SK-N-SH (cell line): ENCODE data around the gene CHD2. TPM values are rescaled to one million over a fixed set of nuclear protein-coding genes. Genes with fewer than 3 reads are reported as not detected.

ENCODE experiments used
- CTCF ChIA-PET: fragments of 300-600, 350-600 bp; formaldehyde crosslinking; extraction: SDS; loops from one replicate; lab custom pipeline; 2021; lab: Yijun Ruan, JAX
- POLR2A ChIA-PET: fragments of 350-600 bp; sonication (Branson Sonifier 250); formaldehyde crosslinking; extraction: SDS; loops from one replicate; lab custom pipeline; 2020; ENCODE audit warnings: antibody characterized with exemption, inconsistent platforms; lab: Yijun Ruan, JAX
- DNase-seq: peaks from one replicate; pipeline ENCODE4 v3.0.0; 2012
- H2AFZ ChIP-seq: fragments of 200-600 bp; sonication (generic); 2 replicates; pipeline ENCODE4 v1.8.1; 2016; ENCODE audit warnings: antibody characterized with exemption, mild to moderate bottlenecking, low read depth
- H3F3A ChIP-seq: fragments of 200-600 bp; sonication (generic); replicated peaks from 2 replicates; pipeline ENCODE3; 2016; ENCODE audit warnings: antibody characterized with exemption, mild to moderate bottlenecking; ENCODE audit not compliant: insufficient read depth
- H3K27ac ChIP-seq, 2 experiments: fragments of 200-500 bp in 1 of 2; fragments of 200-600 bp in 1 of 2; sonication (Bioruptor generic) in 1 of 2; sonication (generic), shearing (Covaris generic) in 1 of 2; 2 replicates each; pipeline versions ENCODE4 v1.5.1 to v1.6.1; 2014 to 2016; ENCODE audit warnings: low read depth in 2 of 2, inconsistent platforms in 1 of 2, low read length in 1 of 2, mild to moderate bottlenecking in 1 of 2, mixed read lengths in 1 of 2
- H3K27me3 ChIP-seq: fragments of 200-600 bp; sonication (generic), shearing (Covaris generic); 2 replicates; pipeline ENCODE4 v1.6.1; 2016; ENCODE audit warnings: mixed run types; ENCODE audit not compliant: insufficient read depth
- H3K36me3 ChIP-seq, 2 experiments: fragments of 200-500 bp in 1 of 2; fragments of 200-600 bp in 1 of 2; sonication (Bioruptor generic) in 1 of 2; sonication (generic) in 1 of 2; replicated peaks in 1 of 2; 2 replicates each; pipeline versions ENCODE3 to v1.5.1; 2014 to 2016; ENCODE audit warnings: low read length in 1 of 2, mild to moderate bottlenecking in 1 of 2; ENCODE audit not compliant: insufficient read depth in 2 of 2, control insufficient read depth in 1 of 2
- H3K4me1 ChIP-seq, 2 experiments: fragments of 200-500 bp in 1 of 2; fragments of 200-600 bp in 1 of 2; sonication (Bioruptor generic) in 1 of 2; sonication (generic), shearing (Covaris generic) in 1 of 2; 2 replicates each; pipeline versions ENCODE4 v1.5.1 to v1.6.1; 2014 to 2016; ENCODE audit warnings: low read depth in 1 of 2, low read length in 1 of 2, mixed run types in 1 of 2; ENCODE audit not compliant: insufficient read depth in 2 of 2, control insufficient read depth in 1 of 2
- H3K4me2 ChIP-seq: fragments of 200-600 bp; sonication (generic), shearing (Covaris generic); 2 replicates; pipeline ENCODE4 v1.6.1; 2017; ENCODE audit warnings: mixed run types
- H3K4me3 ChIP-seq, 2 experiments: fragments of 200-500 bp in 1 of 2; fragments of 200-600 bp in 1 of 2; sonication (Bioruptor generic) in 1 of 2; sonication (generic), shearing (Covaris generic) in 1 of 2; 2 replicates each; pipeline versions ENCODE4 v1.5.1 to v1.8.1; 2014 to 2016; ENCODE audit warnings: low read depth in 2 of 2, inconsistent platforms in 1 of 2, low read length in 1 of 2, mild to moderate bottlenecking in 1 of 2, mixed read lengths in 1 of 2, moderate library complexity in 1 of 2
- H3K79me2 ChIP-seq: fragments of 200-600 bp; sonication (generic); 2 replicates; pipeline ENCODE4 v1.8.1; 2017; ENCODE audit warnings: mild to moderate bottlenecking; ENCODE audit not compliant: insufficient read depth
- H3K9ac ChIP-seq: fragments of 200-600 bp; sonication (generic); 2 replicates; pipeline ENCODE4 v1.6.1; 2017; ENCODE audit warnings: mixed run types
- H3K9me2 ChIP-seq: fragments of 200-600 bp; sonication (generic); 2 replicates; pipeline ENCODE4 v1.6.1; 2017; ENCODE audit warnings: mixed run types
- H3K9me3 ChIP-seq: fragments of 200-600 bp; sonication (generic); 2 replicates; pipeline ENCODE4 v1.6.1; 2017; ENCODE audit warnings: mixed run types, mild to moderate bottlenecking, moderate library complexity
- H4K20me1 ChIP-seq: fragments of 200-600 bp; sonication (generic); 2 replicates; pipeline ENCODE4 v1.6.1; 2017; ENCODE audit warnings: mild to moderate bottlenecking, mixed run types; ENCODE audit not compliant: insufficient read depth
- CHD2 ChIP-seq: fragments of 150-350 bp; IDR thresholded peaks from 2 replicates; pipeline ENCODE4 v1.6.1; 2018; ENCODE audit warnings: low read length; ENCODE audit not compliant: partially characterized antibody
- CTCF ChIP-seq: fragments of 200-600 bp; sonication (generic); IDR thresholded peaks from 2 replicates; pipeline ENCODE4 v1.6.1; 2017; ENCODE audit warnings: antibody characterized with exemption, mild to moderate bottlenecking, moderate library complexity
- ELF1 ChIP-seq: IDR thresholded peaks from 2 replicates; pipeline ENCODE4 v1.4.0; 2012
- FOSL2 ChIP-seq: IDR thresholded peaks from 2 replicates; pipeline ENCODE4 v1.4.0; 2012; ENCODE audit warnings: low read depth, mild to moderate bottlenecking, moderate library complexity, borderline replicate concordance
- FOXJ3 ChIP-seq: sonication (generic); formaldehyde crosslinking; IDR thresholded peaks from 2 replicates; pipeline ENCODE4 v1.5.1; 2020; ENCODE audit warnings: mild to moderate bottlenecking, missing genetic modification reagents
- FOXM1 ChIP-seq: IDR thresholded peaks from 2 replicates; pipeline ENCODE4 v1.4.0; 2012; ENCODE audit warnings: low read depth, mild to moderate bottlenecking
- GABPA ChIP-seq: IDR thresholded peaks from 2 replicates; pipeline ENCODE4 v1.4.0; 2012; ENCODE audit warnings: low read depth, mild to moderate bottlenecking
- GATA2 ChIP-seq: sonication (generic); formaldehyde crosslinking; IDR thresholded peaks from 2 replicates; pipeline ENCODE4 v1.5.0; 2020; ENCODE audit warnings: mild to moderate bottlenecking, missing genetic modification reagents
- MAX ChIP-seq: IDR thresholded peaks from 2 replicates; pipeline ENCODE4 v1.4.0; 2012; ENCODE audit warnings: low read depth
- MXI1 ChIP-seq: IDR thresholded peaks from 2 replicates; pipeline ENCODE4 v1.6.1; 2012; ENCODE audit warnings: mild to moderate bottlenecking, low read depth, low read length, improper control_type of control experiment
- NFIC ChIP-seq: IDR thresholded peaks from 2 replicates; pipeline ENCODE4 v1.4.0; 2012; ENCODE audit warnings: borderline replicate concordance
- NRF1 ChIP-seq: IDR thresholded peaks from 2 replicates; pipeline ENCODE4 v1.6.1; 2012; ENCODE audit warnings: low read depth, mild to moderate bottlenecking, low read length
- PBX3 ChIP-seq: IDR thresholded peaks from 2 replicates; pipeline ENCODE4; 2012
- POLR2AphosphoS5 ChIP-seq: IDR thresholded peaks from 2 replicates; pipeline ENCODE4 v1.6.1; 2012; ENCODE audit warnings: low read depth, low read length
- REST ChIP-seq: IDR thresholded peaks from 2 replicates; pipeline ENCODE4 v1.6.1; 2012; ENCODE audit warnings: mild to moderate bottlenecking, low read depth, low read length, moderate library complexity
- RXRA ChIP-seq: IDR thresholded peaks from 2 replicates; pipeline ENCODE4 v1.4.0; 2012; ENCODE audit warnings: low read depth, mild to moderate bottlenecking, borderline replicate concordance
- SMC3 ChIP-seq: IDR thresholded peaks from 2 replicates; pipeline ENCODE4 v1.6.1; 2012; ENCODE audit warnings: low read depth, low read length, improper control_type of control experiment
- USF2 ChIP-seq: fragments of 150-350 bp; IDR thresholded peaks from 2 replicates; pipeline ENCODE4 v1.6.1; 2017; ENCODE audit warnings: antibody characterized with exemption, low read length, low read depth, borderline replicate concordance
- WGBS: methylation state at CpG from one replicate; pipeline ENCODE4 v1.1.6; 2017; ENCODE audit warnings: low lambda C conversion rate; 5-methylcytosine and 5-hydroxymethylcytosine counted together
- polyA plus RNA-seq, 3 experiments: library from polyadenylated mRNA; depleted of rRNA; stranded (reverse); fragments of >200 nt; gene quantifications; 2 replicates each; pipeline ENCODE4 v1.2.3, GENCODE V29; 2012

Gene CHD2
- polyA plus RNA-seq, 1 of the 3 experiments (the other 2 are of a cell fraction) = 25.3 TPM

- Histone ChIP-seq H3K27me3 (peaks cover 2% of the 10 kb centered on the region; the same call in 1 of the 2 replicates), H3F3A (no peaks in the 10 kb centered on the region), H3K4me1 (peaks cover 5 to 8% of the 10 kb centered on the region in 2 experiments), H3K9me3 (no peaks in the 10 kb centered on the region), H3K79me2 (no peaks in the 10 kb centered on the region), H3K4me2 (peak overlapping the region; percentile 95; the same call in 1 of the 2 replicates), H3K36me3 (no peaks in the 10 kb centered on the region), H3K9me2 (no peaks in the 10 kb centered on the region), H2AFZ (no peak overlapping the region), H4K20me1 (no peaks in the 10 kb centered on the region; the same call in 1 of the 2 replicates), H3K9ac (no peak overlapping the region), H3K4me3 (peak overlapping the region; percentile 70 to 87; a peak in 3 of 4 replicates), H3K27ac (no peak overlapping the region)
- no peak for DNase-seq
- ChIA-PET CTCF (interaction anchor here (1.1 to 4.9 kb wide), 4 partner anchors 8 to 1046 kb away, joined by 4 to 23 read pairs (median 12); partner anchors contain the start of gene RGMA), POLR2A (no interaction called here)
- TF ChIP-seq GATA2 (CRISPR knock-in tag) = no peak
- TF ChIP-seq PBX3 = no peak
- no peak for TF ChIP-seq FOXJ3 (CRISPR knock-in tag)
- TF ChIP-seq NRF1 = no peak
- TF ChIP-seq CHD2 = no peak
- no peak for TF ChIP-seq REST
- no peak for TF ChIP-seq FOSL2
- no peak for TF ChIP-seq GABPA
- TF ChIP-seq CTCF = no peak
- TF ChIP-seq POLR2AphosphoS5 = no peak
- TF ChIP-seq MAX = no peak
- no peak for TF ChIP-seq ELF1
- TF ChIP-seq MXI1 = no peak
- TF ChIP-seq FOXM1 = no peak
- TF ChIP-seq USF2 = no peak
- no peak for TF ChIP-seq NFIC
- no peak for TF ChIP-seq RXRA
- no peak for TF ChIP-seq SMC3
- WGBS = 93% methylated on average over 19 of the region's 30 CpGs
Observed at GRCh38 chr15:93073465-93073952, 173.4 kb downstream of the CHD2 start.
